ENCODE data around the gene EDEM1. TPM values are rescaled to one million over a fixed set of nuclear protein-coding genes. Genes with fewer than 3 reads are reported as not detected.

The EDEM1 gene
- total RNA-seq, result 29.1 and 40.7 TPM in 2 replicates

DNA sequence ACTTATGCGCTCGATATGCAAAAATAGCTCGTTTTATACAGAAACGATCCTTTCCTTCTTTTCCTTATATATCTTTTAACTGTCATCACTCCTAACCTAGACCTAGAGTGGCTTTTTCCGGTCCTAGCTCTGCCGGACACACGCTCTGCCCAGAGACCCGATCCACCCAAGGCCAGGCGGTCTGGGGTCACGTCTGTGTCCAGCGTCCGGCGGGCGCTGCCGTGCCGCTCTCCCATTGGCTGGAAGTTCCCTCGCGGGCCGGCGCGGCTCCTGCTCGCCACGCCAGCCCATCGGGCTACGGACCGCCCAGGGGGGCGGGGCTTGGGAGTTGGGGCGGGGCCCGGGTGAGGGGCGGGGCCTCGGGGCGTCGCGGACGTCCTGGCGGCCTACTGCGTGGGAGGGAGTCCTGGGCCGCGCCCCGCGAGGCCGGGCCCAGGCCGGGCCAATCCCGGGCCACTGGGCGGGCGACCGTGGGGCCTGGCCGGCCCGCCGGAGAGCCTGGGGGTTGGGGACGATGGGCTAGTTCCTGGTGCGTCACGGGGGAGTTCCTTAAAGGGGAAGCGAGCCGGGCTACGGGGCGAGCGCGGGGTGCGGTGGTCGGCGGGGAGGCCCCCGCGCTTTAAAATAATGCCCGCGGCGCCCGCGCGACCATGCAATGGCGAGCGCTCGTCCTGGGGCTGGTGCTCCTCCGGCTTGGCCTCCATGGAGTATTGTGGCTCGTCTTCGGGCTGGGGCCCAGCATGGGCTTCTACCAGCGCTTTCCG, at the start of gene EDEM1:
Gene EDEM1 (plus strand): TSS at position 552 of the 764 bp plus-strand sequence. CDS start 99 bp downstream, at position 651.

Small RNA genes within 50 kb of the gene (small RNA-seq; reads per million reads assigned to genes)
- not detected for gene MIR4790
- gene RN7SL553P, result not detected

Other genes with a start within 250 kb of the EDEM1 start
- gene BHLHE40, start 208.3 kb upstream of the EDEM1 start, total RNA-seq, result 71.5 and 117 TPM in 2 replicates
- gene ARL8B, start 65.4 kb upstream of the EDEM1 start, total RNA-seq, result 64.4 and 75.8 TPM in 2 replicates